HG03469 (cell line): ENCODE measurements around the gene AGL.
"Not testable (repeated sequence)": the region's sequence is repeated elsewhere in the genome, so short reads cannot be mapped to it uniquely, and the experiment has no call there.

ENCODE experiments used
- ATAC-seq: cut with Tn5 transposase; IDR thresholded peaks from one replicate; pipeline ENCODE4 v1.9.1; 2021; ENCODE audit warnings: mild to moderate bottlenecking, moderate library complexity, moderate number of reproducible peaks; ENCODE audit not compliant: unreplicated experiment

Gene AGL

GRCh38 chr1:99849744-99850458 lies at the start of gene AGL:
Gene AGL (plus strand): TSS chr1:99850361. CDS start chr1:99851043, 682 bp downstream.
- ATAC-seq, result peak; percentile 95

GRCh38 chr1:99801584-99801983 lies 48.6 kb upstream of the AGL start:
- no peak for ATAC-seq

- no peak for ATAC-seq
Observed at GRCh38 chr1:99806882-99807281, 43.3 kb upstream of the AGL start.

GRCh38 chr1:99808391-99809115 lies 41.6 kb upstream of the AGL start:
- peak; percentile 89 for ATAC-seq

- no peak for ATAC-seq
Observed at GRCh38 chr1:99811075-99811474, 39.1 kb upstream of the AGL start.

DNA sequence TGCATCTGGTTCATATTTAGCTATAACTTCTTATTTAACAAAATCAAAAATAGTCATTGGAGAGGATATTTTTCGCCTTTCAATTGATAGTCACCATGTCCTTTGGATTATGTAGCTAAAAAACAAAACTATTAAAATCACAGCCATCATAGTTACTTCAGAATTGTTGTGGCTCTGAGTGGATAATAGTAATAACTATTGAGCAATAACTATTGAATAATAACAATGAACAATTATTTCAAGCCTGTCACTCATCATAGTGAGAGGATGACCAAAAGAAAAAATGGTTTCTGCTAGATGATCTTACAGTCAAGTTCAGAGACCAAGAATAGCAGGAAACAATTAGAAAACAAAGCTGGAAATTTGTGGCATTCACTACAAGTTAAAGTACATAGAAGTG lies 38.4 kb upstream of the AGL start:
- no peak for ATAC-seq

- ATAC-seq, result no peak
Observed at GRCh38 chr1:99814373-99814900, 35.7 kb upstream of the AGL start.

DNA sequence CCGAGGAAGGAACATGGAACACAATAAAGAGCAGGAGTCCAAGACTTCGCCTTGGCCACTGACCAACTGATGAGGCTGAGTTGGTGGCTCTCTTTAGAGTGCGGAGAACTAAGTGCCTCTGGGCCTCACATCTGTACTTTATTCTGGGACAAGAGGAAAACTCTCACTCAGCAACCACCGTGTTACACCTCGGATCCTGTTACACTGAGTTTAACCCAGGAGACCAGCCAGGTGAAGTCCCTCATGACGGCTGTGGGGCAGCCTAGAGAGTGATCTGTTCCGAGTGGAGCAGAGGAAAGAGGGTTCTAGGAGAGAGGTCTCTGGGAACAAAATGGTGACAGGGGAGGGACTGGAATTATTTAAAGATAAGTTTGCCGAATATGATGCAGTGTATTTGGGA lies 33.5 kb upstream of the AGL start:
- ATAC-seq, result no peak

- no peak for ATAC-seq
Observed at GRCh38 chr1:99818063-99818699, 32.0 kb upstream of the AGL start.

- peak; percentile 82 for ATAC-seq
Observed at GRCh38 chr1:99820546-99820945, 29.6 kb upstream of the AGL start.

DNA sequence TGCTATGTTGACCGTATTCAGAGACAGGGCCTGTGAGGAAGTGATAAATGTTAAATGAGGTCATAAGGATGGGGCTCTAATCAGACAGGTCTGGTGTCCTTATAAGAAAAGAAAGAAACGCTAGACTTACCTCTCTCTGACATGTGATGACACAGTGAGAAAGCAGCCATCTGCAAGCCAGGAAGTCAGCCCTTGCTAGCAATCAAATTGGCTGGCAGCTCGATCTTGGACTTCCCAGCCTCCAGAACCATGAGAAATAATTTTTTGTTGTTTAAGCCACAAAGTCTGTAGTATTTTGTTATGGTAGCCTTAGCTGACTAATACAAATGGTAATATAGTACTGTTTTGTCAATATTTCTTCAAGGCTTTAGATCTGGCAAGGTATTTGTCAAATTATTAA lies 25.1 kb upstream of the AGL start:
- ATAC-seq, result no peak

DNA sequence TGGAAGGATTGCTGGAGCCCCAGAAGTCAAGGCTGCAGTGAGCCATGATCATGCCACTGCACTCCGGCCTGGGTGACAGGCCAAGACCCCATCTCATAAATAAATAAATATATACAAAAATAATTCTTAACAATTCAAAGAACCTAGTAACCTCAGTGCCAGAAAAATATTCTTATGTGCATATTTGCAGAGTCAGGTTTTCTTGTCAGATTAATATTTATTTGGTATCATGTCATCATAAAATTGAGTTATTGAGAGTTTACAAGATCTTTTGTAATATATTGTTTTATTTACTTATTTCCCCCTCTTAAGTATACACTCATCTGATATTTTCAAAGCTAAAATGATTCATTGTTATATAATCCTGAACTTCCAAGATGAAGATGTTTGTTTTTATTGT lies 24.5 kb upstream of the AGL start:
- no peak for ATAC-seq

DNA sequence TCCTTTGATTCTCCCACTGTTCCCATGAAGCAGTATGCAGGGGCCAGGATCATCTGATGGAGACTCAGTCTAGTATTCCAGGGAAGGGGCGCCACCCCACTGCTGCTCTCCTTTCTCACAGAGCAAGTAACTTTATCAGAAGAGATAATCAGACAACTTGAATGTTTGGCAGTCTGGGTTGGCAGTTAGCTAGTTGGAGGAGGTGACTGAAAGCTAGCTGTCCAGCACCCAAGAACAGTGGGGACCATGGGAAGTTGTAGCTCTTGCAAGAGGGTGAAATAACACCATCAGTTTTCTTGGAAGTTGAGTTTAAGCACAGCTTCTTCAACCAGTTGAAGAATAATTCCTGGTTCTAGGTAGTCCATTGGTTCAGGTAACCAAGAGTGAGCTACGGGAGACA lies 22.2 kb upstream of the AGL start:
- ATAC-seq, result no peak

DNA sequence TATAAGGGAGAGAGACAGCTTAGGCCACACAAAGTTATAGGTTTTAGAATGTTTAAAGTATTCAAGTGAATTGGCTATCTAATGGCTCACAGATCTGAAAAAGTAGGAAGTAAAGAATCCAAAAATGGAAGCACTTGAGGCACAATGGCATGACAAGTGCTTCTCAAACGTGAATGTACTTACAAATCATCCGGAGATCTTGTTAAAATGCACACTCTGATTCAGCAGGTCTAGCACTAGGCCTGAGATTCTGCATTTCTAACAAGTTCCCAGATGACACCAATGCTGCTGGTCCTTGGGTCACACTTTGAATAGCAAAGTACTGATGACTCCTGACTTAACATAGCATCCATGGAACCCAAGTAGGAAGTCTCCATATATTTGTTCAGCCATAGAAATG lies 20.9 kb upstream of the AGL start:
- no peak for ATAC-seq

- ATAC-seq, result not testable (repeated sequence)
Observed at GRCh38 chr1:99833911-99834310, 16.2 kb upstream of the AGL start.

- not testable (repeated sequence) for ATAC-seq
Observed at GRCh38 chr1:99836171-99837103, 13.7 kb upstream of the AGL start.

DNA sequence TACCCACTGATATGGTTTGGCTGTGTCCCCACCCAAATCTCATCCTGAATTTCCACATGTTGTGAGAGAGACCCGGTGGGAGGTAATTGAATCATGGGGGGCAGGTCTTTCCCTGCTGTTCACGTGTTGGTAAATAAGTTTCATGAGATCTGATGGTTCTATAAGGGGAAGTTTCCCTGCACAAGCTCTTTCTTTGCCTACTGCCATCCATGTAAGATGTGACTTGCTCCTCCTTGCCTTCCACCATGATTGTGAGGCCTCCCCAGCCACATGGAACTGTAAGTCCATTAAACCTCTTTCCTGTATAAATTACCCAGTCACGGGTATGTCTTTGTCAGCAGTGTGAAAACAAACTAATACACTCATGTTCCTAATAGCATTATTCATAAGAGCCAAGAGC lies 9.8 kb upstream of the AGL start:
- ATAC-seq, result not testable (repeated sequence)

DNA sequence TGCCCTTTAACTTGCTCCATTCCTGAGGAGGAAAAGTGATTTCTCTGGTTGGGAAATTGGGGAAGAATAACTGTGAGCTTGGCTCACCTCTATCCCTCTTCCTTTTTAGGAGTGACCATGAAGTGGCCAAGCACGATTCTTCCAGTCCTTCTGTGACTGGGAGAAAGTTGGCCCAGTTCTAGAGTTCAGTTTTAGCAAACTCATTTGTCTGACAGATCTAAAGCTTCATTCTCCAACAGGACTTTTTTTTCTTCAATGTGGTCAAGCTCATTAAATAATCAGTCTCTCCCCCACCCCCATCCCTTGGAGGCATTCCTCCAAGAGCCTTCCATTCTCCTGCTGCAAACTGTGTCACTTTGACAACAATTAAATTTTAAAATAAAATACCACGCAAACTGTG lies 6.4 kb upstream of the AGL start:
- ATAC-seq, result no peak

DNA sequence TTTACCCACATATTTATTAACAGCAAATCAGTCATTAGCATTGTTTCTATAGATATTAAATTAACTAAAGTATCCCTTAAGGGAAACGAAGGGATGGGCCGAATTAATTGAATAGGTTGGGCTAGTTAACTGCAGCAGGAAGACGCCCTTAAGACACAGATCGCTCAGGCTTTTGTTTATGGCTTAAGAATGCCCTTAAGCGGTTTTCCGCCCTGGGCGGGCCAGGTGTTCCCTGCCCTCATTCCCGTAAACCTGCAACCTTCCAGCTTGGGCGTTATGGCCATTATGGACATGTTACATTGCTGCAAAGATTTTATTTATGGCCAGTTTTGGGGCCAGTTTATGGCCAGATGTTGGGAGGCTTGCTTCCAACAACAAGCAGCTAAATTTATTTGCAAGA lies 5.0 kb upstream of the AGL start:
- ATAC-seq, result not testable (repeated sequence)

GRCh38 chr1:99849413-99849743 lies 783 bp upstream of the AGL start:
- ATAC-seq, result no peak
